K562 (cell line): Measurements from ENCODE around the gene HADHA. TPM values are rescaled to one million over a fixed set of nuclear protein-coding genes. Genes with fewer than 3 reads are reported as not detected.

ENCODE experiments used
- ATAC-seq: fragments of 200-7000 bp; cut with Tn5 transposase; 3 replicates; pipeline ENCODE4 v1.9.1; 2020; ENCODE audit warnings: moderate library complexity
- BruUV-seq: library from RNA; stranded (reverse); fragments of 400-500 nt; replicated peaks from 2 replicates; lab custom pipeline; 2021; lab: Mats Ljungman, UMichigan
- CTCF ChIA-PET: fragments of 300-600 bp; formaldehyde crosslinking; extraction: SDS; loops from one replicate; lab custom pipeline; 2021; ENCODE audit warnings: low intra/inter-chr PET ratio; lab: Yijun Ruan, JAX
- POLR2A ChIA-PET: fragments of 300-600, 350-650 bp; sonication (Branson Sonifier 250); formaldehyde crosslinking; extraction: SDS; loops from one replicate; lab custom pipeline; 2021; ENCODE audit warnings: antibody characterized with exemption, inconsistent platforms; lab: Yijun Ruan, JAX
- DNase-seq, 4 experiments: peaks; one replicate each; pipeline versions ENCODE4 v3.0.0 to v3.0.0-alpha.2; 2011 to 2018; ENCODE audit warnings: low spot score in 3 of 4, mixed read lengths in 3 of 4; ENCODE audit errors: extremely low read depth in 1 of 4
- FAIRE-seq: peaks from 2 replicates; lab custom pipeline; 2011; peaks lifted over from hg19 to GRCh38; lab: Jason Lieb, UNC
- H2AFZ ChIP-seq: 2 replicates; pipeline ENCODE4 v1.6.0; 2011; ENCODE audit warnings: low read depth, low read length, control low read depth, inconsistent platforms
- H3K27ac ChIP-seq: fragments of 200-600 bp; 3 replicates; pipeline ENCODE4 v1.8.0; 2011; ENCODE audit warnings: low read depth, mild to moderate bottlenecking, control low read depth, inconsistent platforms, low read length, moderate library complexity, mixed read lengths; ENCODE audit errors: extremely low read depth
- H3K27me3 ChIP-seq, 2 experiments: fragments of 300-600 bp in 1 of 2; 2 replicates in 1 of 2; 3 replicates in 1 of 2; pipeline versions ENCODE4 v1.6.0 to v1.8.0; 2011; ENCODE audit warnings: inconsistent platforms in 2 of 2, low read length in 2 of 2, mild to moderate bottlenecking in 1 of 2, mixed read lengths in 1 of 2, moderate library complexity in 1 of 2; ENCODE audit not compliant: control insufficient read depth in 2 of 2, insufficient read depth in 2 of 2
- H3K36me3 ChIP-seq: fragments of 300-600 bp; 3 replicates; pipeline ENCODE4 v1.8.0; 2011; ENCODE audit warnings: mild to moderate bottlenecking, low read length, inconsistent platforms; ENCODE audit not compliant: control insufficient read depth, insufficient read depth
- H3K4me1 ChIP-seq, 2 experiments: fragments of 200-600 bp in 1 of 2; replicated peaks in 1 of 2; 2 replicates in 1 of 2; 3 replicates in 1 of 2; pipeline versions ENCODE4 v1.5.1 to v1.8.0; 2011; ENCODE audit warnings: inconsistent platforms in 2 of 2, low read length in 2 of 2, mild to moderate bottlenecking in 1 of 2, mixed read lengths in 1 of 2, moderate library complexity in 1 of 2; ENCODE audit not compliant: control insufficient read depth in 2 of 2, insufficient read depth in 2 of 2
- H3K4me2 ChIP-seq: 2 replicates; pipeline ENCODE4 v1.6.1; 2011; ENCODE audit warnings: low read length, control low read depth, inconsistent platforms, mixed read lengths; ENCODE audit not compliant: insufficient read depth
- H3K4me3 ChIP-seq: fragments of 200-600 bp; sonication (generic), shearing (Covaris generic); 2 replicates; pipeline ENCODE4 v1.5.1; 2016; ENCODE audit warnings: control low read depth, inconsistent platforms
- H3K79me2 ChIP-seq: fragments of 200-600 bp; 3 replicates; pipeline ENCODE4 v1.8.0; 2011; ENCODE audit warnings: low read length, inconsistent platforms; ENCODE audit not compliant: control insufficient read depth, insufficient read depth
- H3K9ac ChIP-seq, 2 experiments: 2 replicates each; pipeline versions ENCODE4 v1.6.0 to v1.6.1; 2011; ENCODE audit warnings: low read depth in 2 of 2, low read length in 2 of 2, control low read depth in 1 of 2, inconsistent platforms in 1 of 2, mild to moderate bottlenecking in 1 of 2, mixed read lengths in 1 of 2; ENCODE audit not compliant: insufficient read depth in 1 of 2
- H3K9me1 ChIP-seq: one replicate; pipeline ENCODE4 v1.6.0; 2011; ENCODE audit warnings: inconsistent platforms, mild to moderate bottlenecking, low read length, moderate library complexity; ENCODE audit not compliant: control insufficient read depth, insufficient read depth
- H3K9me3 ChIP-seq: replicated peaks from 2 replicates; pipeline ENCODE4 v1.5.1; 2011; ENCODE audit warnings: low read depth, low read length, inconsistent platforms; ENCODE audit not compliant: control insufficient read depth, insufficient read depth
- H4K20me1 ChIP-seq: replicated peaks from 2 replicates; pipeline ENCODE4 v1.6.1; 2011; ENCODE audit warnings: low read length, inconsistent platforms, mixed read lengths; ENCODE audit not compliant: control insufficient read depth, insufficient read depth
- EGR1 ChIP-seq: fragments of 450-650 bp; conservative IDR thresholded peaks from 2 replicates; pipeline ENCODE4 v1.6.1; 2017; ENCODE audit warnings: mild to moderate bottlenecking
- MNT ChIP-seq, 2 experiments: fragments of 450-650 bp; conservative IDR thresholded peaks; 2 replicates each; pipeline ENCODE4 v1.6.1; 2017; ENCODE audit warnings: mild to moderate bottlenecking in 2 of 2, moderate library complexity in 2 of 2
- NEUROD1 ChIP-seq: fragments of 150-350 bp; IDR thresholded peaks from 2 replicates; pipeline ENCODE4 v1.6.1; 2014; ENCODE audit warnings: borderline replicate concordance, low read length, low read depth; ENCODE audit not compliant: partially characterized antibody
- PHF20 ChIP-seq: fragments of 450-650 bp; IDR thresholded peaks from 2 replicates; pipeline ENCODE4 v1.6.1; 2018; ENCODE audit not compliant: partially characterized antibody
- POLR2B ChIP-seq: fragments of 450-650 bp; IDR thresholded peaks from 2 replicates; pipeline ENCODE4 v1.6.1; 2018; ENCODE audit warnings: low read depth; ENCODE audit not compliant: partially characterized antibody
- RBBP5 ChIP-seq: fragments of 200-600 bp; sonication (generic); IDR thresholded peaks from 2 replicates; pipeline ENCODE4 v1.6.1; 2012; ENCODE audit warnings: borderline replicate concordance, mild to moderate bottlenecking, low read length, control low read depth, inconsistent platforms; ENCODE audit not compliant: insufficient read depth, poor library complexity, severe bottlenecking
- RERE ChIP-seq: sonication (generic); formaldehyde crosslinking; IDR thresholded peaks from 2 replicates; pipeline ENCODE4 v1.8.0; 2023; ENCODE audit warnings: missing genetic modification reagents, mild to moderate bottlenecking, borderline replicate concordance
- WGBS: fragments of 100-300 bp; shearing (Covaris generic); methylation state at CpG from one replicate; pipeline ENCODE4 v1.1.6; 2016; ENCODE audit warnings: low coverage, mixed read lengths; ENCODE audit not compliant: insufficient coverage; ENCODE audit errors: missing lambda C conversion rate; 5-methylcytosine and 5-hydroxymethylcytosine counted together
- in situ Hi-C: fragments of 300-500 bp; cut with MboI; formaldehyde crosslinking; loops from 4 replicates; pipeline ENCODE4 v1.15.0; 2018; ENCODE audit warnings: inconsistent platforms, mixed read lengths
- intact Hi-C: fragments of 100-400 bp; cut with micrococcal nuclease; formaldehyde crosslinking; loops from 2 replicates; pipeline ENCODE4 v1.14.2; 2022
- polyA plus RNA-seq, 8 experiments: library from polyadenylated mRNA; depleted of rRNA in 4 of 8; stranded (reverse) in 5 of 8; unstranded in 3 of 8; fragments of >200 nt; fragmentation: Nextera tagmentation in 2 of 8; fragmentation: Illumina TruSeq in 1 of 8; extraction: Ambion mirVana in 2 of 8; extraction: Trizol in 1 of 8; gene quantifications; 2 replicates each; pipeline versions ENCODE4 v1.2.1 to v1.2.3, GENCODE V29; 2011 to 2014; ENCODE audit warnings: inconsistent platforms in 1 of 8, missing spikeins in 1 of 8
- total RNA-seq, 7 experiments: library from RNA; depleted of rRNA in 6 of 7; stranded (reverse); fragments of >200 nt in 6 of 7; fragmentation: Illumina TruSeq in 2 of 7; extraction: Trizol in 2 of 7; gene quantifications; 2 replicates each; pipeline versions ENCODE4 v1.2.1 to v1.2.3, GENCODE V29; 2011 to 2021; ENCODE audit warnings: low replicate concordance in 1 of 7

HADHA gene
- total and polyA plus RNA-seq, 9 of the 15 experiments (the other 6 are each of a cell fraction or from before 2014, with no cell fraction given): 145 to 326 (median 202) TPM

- no peak overlapping the region for H2AFZ ChIP-seq
- BruUV-seq: no TSS peak
These were observed 80.2 kb downstream of the HADHA start for GRCh38 chr2:26164231-26164630.

GRCh38 chr2:26162963-26163362, 81.5 kb downstream of the HADHA start:
- DNase-seq (no peak), FAIRE-seq (no peak), ATAC-seq (no peak)
- H3K9ac ChIP-seq: no peak overlapping the region
- H3K4me2 ChIP-seq: no peak overlapping the region
- in situ Hi-C loops (no loop called here), intact Hi-C loops (no loop called here)
- CTCF ChIA-PET: no interaction called here
- POLR2A ChIA-PET: no interaction called here
- H3K9me3 ChIP-seq: no peaks in the 10 kb centered on the region
- no TSS peak for BruUV-seq
- no peaks in the 10 kb centered on the region for H3K79me2 ChIP-seq
- no peak overlapping the region for H3K27ac ChIP-seq
- 29% methylated on average over 10 of the region's 10 CpGs for WGBS
- H3K27me3 ChIP-seq: peaks cover 0 to 5% of the 10 kb centered on the region in 2 experiments; a peak in 2 of 5 replicates
- H3K4me3 ChIP-seq: no peak overlapping the region
- H3K4me1 ChIP-seq: no peaks in the 10 kb centered on the region; a peak in 1 of 5 replicates
- no peaks in the 10 kb centered on the region for H4K20me1 ChIP-seq
- no peaks in the 10 kb centered on the region for H3K36me3 ChIP-seq
- H2AFZ ChIP-seq: peak overlapping the region; percentile 4; the same call in 1 of the 2 replicates
- no peaks in the 10 kb centered on the region for H3K9me1 ChIP-seq
- no peak for TF ChIP-seq POLR2B
- no peak for TF ChIP-seq NEUROD1
- TF ChIP-seq EGR1: no peak
- no peak for TF ChIP-seq RERE (CRISPR knock-in tag)
- TF ChIP-seq PHF20: no peak
- no peak for TF ChIP-seq MNT (conservative IDR thresholded peaks at IDR 0.05)

More at GRCh38 chr2:26164231-26164630, 80.2 kb downstream of the HADHA start:
- no peak overlapping the region for H3K4me3 ChIP-seq
- ChIA-PET CTCF (no interaction called here), POLR2A (no interaction called here)
- 5% methylated on average over 1 of the region's 1 CpG for WGBS
- DNase-seq (no peak), FAIRE-seq (no peak), ATAC-seq (no peak)
- in situ Hi-C loops (no loop called here), intact Hi-C loops (no loop called here)
- H3K36me3 ChIP-seq: no peaks in the 10 kb centered on the region
- no peaks in the 10 kb centered on the region for H4K20me1 ChIP-seq
- H3K27me3 ChIP-seq: peaks cover 0 to 5% of the 10 kb centered on the region in 2 experiments; a peak in 2 of 5 replicates
- H3K9me3 ChIP-seq: no peaks in the 10 kb centered on the region
- no peak overlapping the region for H3K27ac ChIP-seq
- no peak overlapping the region for H3K4me2 ChIP-seq
- H3K79me2 ChIP-seq: no peaks in the 10 kb centered on the region
- no peaks in the 10 kb centered on the region; a peak in 1 of 5 replicates for H3K4me1 ChIP-seq
- TF ChIP-seq RBBP5: no peak
- no peak overlapping the region for H3K9ac ChIP-seq
- no peaks in the 10 kb centered on the region for H3K9me1 ChIP-seq
